HepG2 (cell line): ENCODE results near the gene CEP89. TPM values are rescaled to one million over a fixed set of nuclear protein-coding genes. Genes with fewer than 3 reads are reported as not detected.

ENCODE experiments used
- BCL6 ChIP-seq: IDR thresholded peaks from 2 replicates; pipeline ENCODE4 v1.6.1; 2016; ENCODE audit warnings: missing genetic modification reagents, missing compliant biosample characterization
- FIP1L1 ChIP-seq: fragments of 200-400 bp; formaldehyde crosslinking; IDR thresholded peaks from 2 replicates; pipeline ENCODE4 v1.6.1; 2018; ENCODE audit warnings: low read depth, mild to moderate bottlenecking, low read length, moderate library complexity, borderline replicate concordance; ENCODE audit not compliant: insufficient read depth
- GABPA ChIP-seq, 2 experiments: IDR thresholded peaks; 2 replicates each; pipeline ENCODE4 v1.6.1; 2011 to 2016; ENCODE audit warnings: low read depth in 2 of 2, low read length in 1 of 2, missing biosample characterization in 1 of 2, missing genetic modification characterization in 1 of 2
- GZF1 ChIP-seq: sonication (generic); formaldehyde crosslinking; IDR thresholded peaks from 2 replicates; pipeline ENCODE4 v1.5.1; 2020; ENCODE audit warnings: mild to moderate bottlenecking, missing genetic modification reagents
- MIER3 ChIP-seq: IDR thresholded peaks from 2 replicates; pipeline ENCODE4 v1.6.1; 2016; ENCODE audit warnings: missing compliant biosample characterization, borderline replicate concordance
- REL ChIP-seq: sonication (generic); formaldehyde crosslinking; conservative IDR thresholded peaks from 2 replicates; pipeline ENCODE4 v1.8.0; 2022; ENCODE audit warnings: mild to moderate bottlenecking, missing genetic modification reagents, moderate library complexity
- SMYD3 ChIP-seq: sonication (generic); formaldehyde crosslinking; IDR thresholded peaks from 2 replicates; pipeline ENCODE4 v1.8.1; 2023; ENCODE audit warnings: mild to moderate bottlenecking, missing genetic modification reagents
- ZFP36 ChIP-seq: fragments of 150-350 bp; IDR thresholded peaks from 2 replicates; pipeline ENCODE4 v1.6.1; 2018; ENCODE audit warnings: borderline replicate concordance, low read length, low read depth; ENCODE audit not compliant: partially characterized antibody
- ZNF235 ChIP-seq: sonication (generic); formaldehyde crosslinking; IDR thresholded peaks from 2 replicates; pipeline ENCODE4 v1.8.1; 2023; ENCODE audit warnings: mild to moderate bottlenecking, missing genetic modification reagents, borderline replicate concordance
- ZNF33A ChIP-seq: sonication (generic); formaldehyde crosslinking; IDR thresholded peaks from 2 replicates; pipeline ENCODE4 v1.5.1; 2020; ENCODE audit warnings: missing genetic modification reagents, mild to moderate bottlenecking, moderate library complexity, borderline replicate concordance
- ZNF350 ChIP-seq: sonication (generic); formaldehyde crosslinking; IDR thresholded peaks from 2 replicates; pipeline ENCODE4 v1.4.0; 2020; ENCODE audit warnings: mild to moderate bottlenecking, low read depth, missing genetic modification reagents, borderline replicate concordance
- ZNF441 ChIP-seq: sonication (generic); formaldehyde crosslinking; IDR thresholded peaks from 2 replicates; pipeline ENCODE4 v1.7.0; 2021; ENCODE audit warnings: missing genetic modification reagents, borderline replicate concordance
- ZNF557 ChIP-seq: sonication (generic); formaldehyde crosslinking; IDR thresholded peaks from 2 replicates; pipeline ENCODE4 v1.4.0; 2020; ENCODE audit warnings: missing genetic modification reagents
- ZNF558 ChIP-seq: sonication (generic); formaldehyde crosslinking; IDR thresholded peaks from 2 replicates; pipeline ENCODE4 v1.9.0; 2022; ENCODE audit warnings: mild to moderate bottlenecking, missing genetic modification reagents, borderline replicate concordance
- ZNF709 ChIP-seq: sonication (generic); formaldehyde crosslinking; IDR thresholded peaks from 2 replicates; pipeline ENCODE4 v1.5.0; 2020; ENCODE audit warnings: mild to moderate bottlenecking, missing genetic modification reagents
- ZNF841 ChIP-seq: sonication (generic); formaldehyde crosslinking; IDR thresholded peaks from 2 replicates; pipeline ENCODE4 v1.8.1; 2023; ENCODE audit warnings: missing genetic modification reagents, borderline replicate concordance
- polyA plus RNA-seq, 8 experiments: library from polyadenylated mRNA; depleted of rRNA in 3 of 8; stranded (reverse) in 7 of 8; unstranded in 1 of 8; fragments of >200 nt; fragmentation: Illumina TruSeq in 4 of 8; extraction: Trizol in 4 of 8; gene quantifications; 2 replicates each; pipeline versions ENCODE4 v1.2.1 to v1.2.3, GENCODE V29; 2011 to 2016; ENCODE audit warnings: low read depth in 4 of 8, missing spikeins in 1 of 8, mixed read lengths in 1 of 8; ENCODE audit not compliant: insufficient read depth in 1 of 8
- total RNA-seq, 5 experiments: library from RNA; depleted of rRNA; stranded (reverse); fragments of >200 nt; fragmentation: Illumina TruSeq; extraction: Trizol; gene quantifications; 2 replicates each; pipeline ENCODE4 v1.2.3, GENCODE V29; 2016; ENCODE audit warnings: low read depth in 1 of 5
- TF ChIP-seq, protein P1 (sequence below): sonication (generic); formaldehyde crosslinking; IDR thresholded peaks from 2 replicates; pipeline ENCODE4 v1.5.0; 2020; ENCODE audit warnings: missing genetic modification reagents
- TF ChIP-seq, protein P2 (sequence below): IDR thresholded peaks from 2 replicates; pipeline ENCODE4 v1.6.1; 2016; ENCODE audit warnings: missing compliant biosample characterization, missing genetic modification reagents, borderline replicate concordance
- TF ChIP-seq, protein P3 (sequence below): sonication (generic); formaldehyde crosslinking; IDR thresholded peaks from 2 replicates; pipeline ENCODE4 v1.5.0; 2020; ENCODE audit warnings: missing genetic modification reagents, mild to moderate bottlenecking, borderline replicate concordance
- TF ChIP-seq, protein P4 (sequence below): IDR thresholded peaks from 2 replicates; pipeline ENCODE4 v1.6.1; 2016; ENCODE audit warnings: control low read depth
- TF ChIP-seq, protein P5 (sequence below): sonication (generic); formaldehyde crosslinking; IDR thresholded peaks from 2 replicates; pipeline ENCODE4 v1.4.0; 2020; ENCODE audit warnings: low read depth, missing genetic modification reagents

CEP89 gene
- total and polyA plus RNA-seq, 2 of the 13 experiments (the other 11 are each of a cell fraction or from before 2014, with no cell fraction given): 7.2 to 10.9 TPM

DNA sequence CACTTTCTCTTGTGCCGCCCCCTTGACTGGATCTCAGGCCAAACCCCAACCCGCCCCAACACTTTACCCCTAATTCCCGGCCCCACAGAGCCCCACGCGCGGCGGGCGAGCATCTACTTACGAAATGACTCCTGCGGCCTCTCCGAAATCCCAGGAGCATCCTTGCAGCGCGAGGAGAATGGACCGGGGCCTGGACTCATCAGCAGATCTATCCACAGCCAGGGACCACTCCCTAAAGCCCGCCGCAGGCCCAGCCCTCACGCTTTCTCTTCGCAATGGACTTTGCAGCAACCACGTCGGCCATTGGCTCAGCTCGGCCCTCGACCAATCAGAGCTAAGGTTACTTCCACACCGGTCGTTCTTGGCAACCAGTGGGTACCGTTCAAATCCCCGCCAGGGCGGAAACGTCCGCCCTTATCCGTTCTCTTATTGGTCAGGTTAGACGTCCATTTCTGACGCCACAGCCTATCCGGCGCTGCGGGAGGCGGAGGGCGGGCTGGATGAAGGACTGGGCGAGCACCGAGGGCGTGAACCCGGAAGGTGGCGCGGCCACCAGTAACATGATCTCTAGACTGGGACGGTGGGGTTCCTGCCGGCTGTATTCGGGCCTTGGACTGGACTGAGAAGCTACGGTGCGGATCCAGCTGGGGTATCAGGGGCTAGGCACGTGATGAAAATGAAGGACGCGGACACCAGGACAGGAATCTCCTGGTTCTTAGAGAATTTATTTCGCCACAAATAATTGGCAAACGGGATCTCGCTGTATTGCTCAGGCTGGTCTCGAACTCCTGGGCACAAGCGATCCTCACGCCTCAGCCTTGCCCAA is at the start of gene CEP89, which contains the start of gene FAAP24 (continued):
- TF ChIP-seq BCL6 (CRISPR knock-in tag): peak; percentile 37; the same call in 1 of the 2 replicates
- no peak for TF ChIP-seq ZNF33A (CRISPR knock-in tag)
- TF ChIP-seq, protein P1, sequence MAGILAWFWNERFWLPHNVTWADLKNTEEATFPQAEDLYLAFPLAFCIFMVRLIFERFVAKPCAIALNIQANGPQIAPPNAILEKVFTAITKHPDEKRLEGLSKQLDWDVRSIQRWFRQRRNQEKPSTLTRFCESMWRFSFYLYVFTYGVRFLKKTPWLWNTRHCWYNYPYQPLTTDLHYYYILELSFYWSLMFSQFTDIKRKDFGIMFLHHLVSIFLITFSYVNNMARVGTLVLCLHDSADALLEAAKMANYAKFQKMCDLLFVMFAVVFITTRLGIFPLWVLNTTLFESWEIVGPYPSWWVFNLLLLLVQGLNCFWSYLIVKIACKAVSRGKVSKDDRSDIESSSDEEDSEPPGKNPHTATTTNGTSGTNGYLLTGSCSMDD (CRISPR knock-in tag): no peak
- no peak for TF ChIP-seq ZNF557 (CRISPR knock-in tag)
- TF ChIP-seq SMYD3 (CRISPR knock-in tag): peak; percentile 99
- TF ChIP-seq, protein P2, sequence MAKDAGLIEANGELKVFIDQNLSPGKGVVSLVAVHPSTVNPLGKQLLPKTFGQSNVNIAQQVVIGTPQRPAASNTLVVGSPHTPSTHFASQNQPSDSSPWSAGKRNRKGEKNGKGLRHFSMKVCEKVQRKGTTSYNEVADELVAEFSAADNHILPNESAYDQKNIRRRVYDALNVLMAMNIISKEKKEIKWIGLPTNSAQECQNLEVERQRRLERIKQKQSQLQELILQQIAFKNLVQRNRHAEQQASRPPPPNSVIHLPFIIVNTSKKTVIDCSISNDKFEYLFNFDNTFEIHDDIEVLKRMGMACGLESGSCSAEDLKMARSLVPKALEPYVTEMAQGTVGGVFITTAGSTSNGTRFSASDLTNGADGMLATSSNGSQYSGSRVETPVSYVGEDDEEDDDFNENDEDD (CRISPR knock-in tag): peak; percentile 100
- TF ChIP-seq FIP1L1: no peak
- TF ChIP-seq REL (CRISPR knock-in tag): peak; percentile 79; the same call in 1 of the 2 replicates
- TF ChIP-seq, protein P3, sequence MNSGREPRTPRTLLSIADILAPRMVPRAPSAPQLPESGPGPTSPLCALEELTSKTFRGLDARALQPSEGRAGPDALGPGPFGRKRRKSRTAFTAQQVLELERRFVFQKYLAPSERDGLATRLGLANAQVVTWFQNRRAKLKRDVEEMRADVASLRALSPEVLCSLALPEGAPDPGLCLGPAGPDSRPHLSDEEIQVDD (CRISPR knock-in tag): no peak
- peak; percentile 69 for TF ChIP-seq GABPA (IDR thresholded peaks at IDR 0.05; ENCODE audit: low read depth, low read length)
- peak; percentile 96 for TF ChIP-seq GABPA (CRISPR knock-in tag; IDR thresholded peaks at IDR 0.05; ENCODE audit: low read depth)
- no peak for TF ChIP-seq ZNF235 (CRISPR knock-in tag)
- TF ChIP-seq ZNF841 (CRISPR knock-in tag): no peak
- TF ChIP-seq ZNF709 (CRISPR knock-in tag): no peak
- TF ChIP-seq MIER3 (CRISPR knock-in tag): no peak
- peak; percentile 63 for TF ChIP-seq ZNF350 (CRISPR knock-in tag)
- TF ChIP-seq ZFP36: no peak
- 0 out of 2 replicates have a peak, but pooled peaks have one; percentile 41 for TF ChIP-seq GZF1 (CRISPR knock-in tag)
- TF ChIP-seq, protein P4, sequence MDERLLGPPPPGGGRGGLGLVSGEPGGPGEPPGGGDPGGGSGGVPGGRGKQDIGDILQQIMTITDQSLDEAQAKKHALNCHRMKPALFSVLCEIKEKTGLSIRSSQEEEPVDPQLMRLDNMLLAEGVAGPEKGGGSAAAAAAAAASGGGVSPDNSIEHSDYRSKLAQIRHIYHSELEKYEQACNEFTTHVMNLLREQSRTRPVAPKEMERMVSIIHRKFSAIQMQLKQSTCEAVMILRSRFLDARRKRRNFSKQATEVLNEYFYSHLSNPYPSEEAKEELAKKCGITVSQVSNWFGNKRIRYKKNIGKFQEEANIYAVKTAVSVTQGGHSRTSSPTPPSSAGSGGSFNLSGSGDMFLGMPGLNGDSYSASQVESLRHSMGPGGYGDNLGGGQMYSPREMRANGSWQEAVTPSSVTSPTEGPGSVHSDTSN (CRISPR knock-in tag): peak; percentile 96
- no peak for TF ChIP-seq ZNF558 (CRISPR knock-in tag)
- TF ChIP-seq, protein P5, sequence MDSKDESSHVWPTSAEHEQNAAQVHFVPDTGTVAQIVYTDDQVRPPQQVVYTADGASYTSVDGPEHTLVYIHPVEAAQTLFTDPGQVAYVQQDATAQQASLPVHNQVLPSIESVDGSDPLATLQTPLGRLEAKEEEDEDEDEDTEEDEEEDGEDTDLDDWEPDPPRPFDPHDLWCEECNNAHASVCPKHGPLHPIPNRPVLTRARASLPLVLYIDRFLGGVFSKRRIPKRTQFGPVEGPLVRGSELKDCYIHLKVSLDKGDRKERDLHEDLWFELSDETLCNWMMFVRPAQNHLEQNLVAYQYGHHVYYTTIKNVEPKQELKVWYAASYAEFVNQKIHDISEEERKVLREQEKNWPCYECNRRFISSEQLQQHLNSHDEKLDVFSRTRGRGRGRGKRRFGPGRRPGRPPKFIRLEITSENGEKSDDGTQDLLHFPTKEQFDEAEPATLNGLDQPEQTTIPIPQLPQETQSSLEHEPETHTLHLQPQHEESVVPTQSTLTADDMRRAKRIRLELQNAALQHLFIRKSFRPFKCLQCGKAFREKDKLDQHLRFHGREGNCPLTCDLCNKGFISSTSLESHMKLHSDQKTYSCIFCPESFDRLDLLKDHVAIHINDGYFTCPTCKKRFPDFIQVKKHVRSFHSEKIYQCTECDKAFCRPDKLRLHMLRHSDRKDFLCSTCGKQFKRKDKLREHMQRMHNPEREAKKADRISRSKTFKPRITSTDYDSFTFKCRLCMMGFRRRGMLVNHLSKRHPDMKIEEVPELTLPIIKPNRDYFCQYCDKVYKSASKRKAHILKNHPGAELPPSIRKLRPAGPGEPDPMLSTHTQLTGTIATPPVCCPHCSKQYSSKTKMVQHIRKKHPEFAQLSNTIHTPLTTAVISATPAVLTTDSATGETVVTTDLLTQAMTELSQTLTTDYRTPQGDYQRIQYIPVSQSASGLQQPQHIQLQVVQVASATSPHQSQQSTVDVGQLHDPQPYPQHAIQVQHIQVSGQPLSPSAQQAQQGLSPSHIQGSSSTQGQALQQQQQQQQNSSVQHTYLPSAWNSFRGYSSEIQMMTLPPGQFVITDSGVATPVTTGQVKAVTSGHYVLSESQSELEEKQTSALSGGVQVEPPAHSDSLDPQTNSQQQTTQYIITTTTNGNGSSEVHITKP (CRISPR knock-in tag): no peak
- no peak for TF ChIP-seq ZNF441
